ENCODE measurements around the gene CLEC4E. TPM values are rescaled to one million over a fixed set of nuclear protein-coding genes. Genes with fewer than 3 reads are reported as not detected.

The CLEC4E gene
- total RNA-seq, 4 donors from 2014 or later = 2.7 to 37.8 (median 13.1) TPM

DNA sequence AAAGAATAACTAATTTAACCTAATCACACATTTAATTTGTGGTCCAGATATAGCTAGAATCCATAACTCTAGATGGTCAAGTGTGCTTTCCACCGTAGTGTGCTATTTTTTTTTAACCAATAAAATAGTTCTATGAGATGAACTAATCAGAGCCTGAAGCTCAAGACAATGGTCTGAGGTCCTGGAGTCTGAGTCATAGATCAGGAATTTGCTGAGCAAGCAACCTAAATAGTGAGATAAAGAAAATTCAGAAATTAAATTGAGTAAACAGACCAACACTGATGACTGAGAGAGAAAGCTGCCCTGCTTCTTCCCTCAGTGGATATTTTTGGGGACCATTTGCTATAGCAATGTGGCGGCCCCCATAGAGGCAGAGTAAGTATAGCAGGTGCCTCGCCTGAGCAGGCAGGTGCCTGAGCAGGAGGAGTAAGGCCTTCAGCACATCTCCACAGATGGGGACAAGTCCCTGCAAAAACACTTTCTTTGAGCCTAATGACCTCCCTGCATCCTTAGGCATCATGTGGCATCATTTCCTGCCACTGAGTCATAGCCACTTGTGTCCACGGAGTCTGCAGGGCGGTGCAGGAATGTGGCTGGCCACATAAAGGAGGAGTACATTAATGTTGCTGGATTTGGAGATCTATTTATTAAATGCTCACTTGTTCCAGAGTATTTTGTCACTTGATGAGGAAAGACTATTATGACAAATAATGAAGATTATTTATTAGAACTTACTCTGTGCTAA lies 13.9 kb upstream of the CLEC4E start:
- ATAC-seq (ENCODE audit: low FRiP score) = no peak
- no peak for DNase-seq (ENCODE audit: low spot score)
- TF ChIP-seq, protein P1, sequence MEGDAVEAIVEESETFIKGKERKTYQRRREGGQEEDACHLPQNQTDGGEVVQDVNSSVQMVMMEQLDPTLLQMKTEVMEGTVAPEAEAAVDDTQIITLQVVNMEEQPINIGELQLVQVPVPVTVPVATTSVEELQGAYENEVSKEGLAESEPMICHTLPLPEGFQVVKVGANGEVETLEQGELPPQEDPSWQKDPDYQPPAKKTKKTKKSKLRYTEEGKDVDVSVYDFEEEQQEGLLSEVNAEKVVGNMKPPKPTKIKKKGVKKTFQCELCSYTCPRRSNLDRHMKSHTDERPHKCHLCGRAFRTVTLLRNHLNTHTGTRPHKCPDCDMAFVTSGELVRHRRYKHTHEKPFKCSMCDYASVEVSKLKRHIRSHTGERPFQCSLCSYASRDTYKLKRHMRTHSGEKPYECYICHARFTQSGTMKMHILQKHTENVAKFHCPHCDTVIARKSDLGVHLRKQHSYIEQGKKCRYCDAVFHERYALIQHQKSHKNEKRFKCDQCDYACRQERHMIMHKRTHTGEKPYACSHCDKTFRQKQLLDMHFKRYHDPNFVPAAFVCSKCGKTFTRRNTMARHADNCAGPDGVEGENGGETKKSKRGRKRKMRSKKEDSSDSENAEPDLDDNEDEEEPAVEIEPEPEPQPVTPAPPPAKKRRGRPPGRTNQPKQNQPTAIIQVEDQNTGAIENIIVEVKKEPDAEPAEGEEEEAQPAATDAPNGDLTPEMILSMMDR (IDR thresholded peaks at IDR 0.05) = no peak

GRCh38 chr12:8553088-8553627 lies 12.5 kb upstream of the CLEC4E start:
- ATAC-seq (ENCODE audit: low FRiP score) (no peak), DNase-seq (ENCODE audit: low spot score) (no peak)
- TF ChIP-seq, protein P1 (IDR thresholded peaks at IDR 0.05) = no peak

- TF ChIP-seq, protein P1 (IDR thresholded peaks at IDR 0.05) = no peak
- no peak for ATAC-seq (ENCODE audit: low FRiP score)
Measured at GRCh38 chr12:8549381-8549780, 8.7 kb upstream of the CLEC4E start.

GRCh38 chr12:8548192-8548591 lies 7.5 kb upstream of the CLEC4E start:
- TF ChIP-seq, protein P1 (IDR thresholded peaks at IDR 0.05) = no peak
- ATAC-seq (ENCODE audit: low FRiP score) = no peak
- DNase-seq (ENCODE audit: low spot score) = no peak

More at GRCh38 chr12:8549381-8549780, 8.7 kb upstream of the CLEC4E start:
- no peak for DNase-seq (ENCODE audit: low spot score)

GRCh38 chr12:8547645-8548044 lies 6.9 kb upstream of the CLEC4E start:
- ATAC-seq (ENCODE audit: low FRiP score) = no peak
- TF ChIP-seq, protein P1 (IDR thresholded peaks at IDR 0.05) = no peak
- no peak for DNase-seq (ENCODE audit: low spot score)

GRCh38 chr12:8546591-8546990 lies 5.9 kb upstream of the CLEC4E start:
- ATAC-seq (ENCODE audit: low FRiP score) (no peak), DNase-seq (ENCODE audit: low spot score) (no peak)
- TF ChIP-seq, protein P1 (IDR thresholded peaks at IDR 0.05) = no peak

- DNase-seq (ENCODE audit: low spot score) (peak; percentile 44), ATAC-seq (ENCODE audit: low FRiP score) (no peak)
- TF ChIP-seq, protein P1 (IDR thresholded peaks at IDR 0.05) = peak in 1 of 3 donors; percentile 56
Measured at GRCh38 chr12:8544295-8544694, 3.6 kb upstream of the CLEC4E start.

Measured in omental fat pad (tissue), 4 donors.